ENCODE results near the gene TIMM9. TPM values are rescaled to one million over a fixed set of nuclear protein-coding genes. Genes with fewer than 3 reads are reported as not detected.

The TIMM9 gene
- total RNA-seq, 4 donors from 2014 or later = 9.7 to 158 (median 31.6) TPM

DNA sequence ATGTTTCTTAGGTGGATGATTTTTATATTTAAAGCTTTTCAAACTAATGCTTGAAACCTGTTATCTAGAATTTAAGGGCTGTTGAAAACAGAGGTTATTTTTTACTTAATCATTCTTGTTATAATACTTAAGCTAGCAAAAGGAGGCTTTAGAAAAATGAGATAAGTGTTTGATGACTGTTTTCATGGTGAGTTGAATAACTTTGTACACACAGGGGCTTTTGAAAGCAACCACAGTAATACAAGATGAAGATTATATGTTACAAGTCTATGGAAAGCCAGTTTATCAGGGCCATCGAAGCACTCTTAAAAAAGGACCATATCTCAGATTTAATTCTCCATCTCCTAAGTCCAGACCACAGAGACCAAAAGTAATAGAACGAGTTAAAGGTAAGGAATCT lies 33.4 kb upstream of the TIMM9 start:
- DNase-seq = no peak
- no peaks in the 10 kb centered on the region for H3K9me3 ChIP-seq
- TF ChIP-seq EP300 (IDR thresholded peaks at IDR 0.05; ENCODE audit: low read depth) = no peak
- no peak for TF ChIP-seq POLR2A (IDR thresholded peaks at IDR 0.05)
- no peak for TF ChIP-seq POLR2AphosphoS5 (IDR thresholded peaks at IDR 0.05)
- TF ChIP-seq CTCF (IDR thresholded peaks at IDR 0.05) = no peak
- intact Hi-C loops (cut with DNase I; ENCODE audit: low total_unique reads) (no loop called here), in situ Hi-C loops (cut with MboI; ENCODE audit: low pct_ligation_motif_present in 1 of 4, low pct_unique_long_range_greater_than_20kb in 1 of 4, low sequenced_read_pairs in 3 of 4) (no loop called here)
- no peak overlapping the region for H3K27ac ChIP-seq
- WGBS, 2 donors (ENCODE audit: low coverage in 1 of 2) = 92 to 98% methylated on average over 2 of the region's 2 CpGs
- no peak overlapping the region for H3K4me3 ChIP-seq
- H3K36me3 ChIP-seq = peaks cover 0 to 53% (median 14%) of the 10 kb centered on the region in 4 donors
- no peaks in the 10 kb centered on the region for H3K4me1 ChIP-seq
- H3K27me3 ChIP-seq = no peaks in the 10 kb centered on the region

GRCh38 chr14:58455593-58456265 lies 28.4 kb upstream of the TIMM9 start:
- no peak for DNase-seq
- TF ChIP-seq CTCF (IDR thresholded peaks at IDR 0.05) (no peak), POLR2A (IDR thresholded peaks at IDR 0.05) (no peak), POLR2AphosphoS5 (IDR thresholded peaks at IDR 0.05) (no peak), EP300 (IDR thresholded peaks at IDR 0.05; ENCODE audit: low read depth) (no peak)
- no peaks in the 10 kb centered on the region for H3K27me3 ChIP-seq
- in situ Hi-C loops (cut with MboI; ENCODE audit: low pct_ligation_motif_present in 1 of 4, low pct_unique_long_range_greater_than_20kb in 1 of 4, low sequenced_read_pairs in 3 of 4) (no loop called here), intact Hi-C loops (cut with DNase I; ENCODE audit: low total_unique reads) (no loop called here)
- H3K36me3 ChIP-seq = peaks cover 0 to 66% (median 13%) of the 10 kb centered on the region in 4 donors
- no peaks in the 10 kb centered on the region for H3K4me1 ChIP-seq
- WGBS, 2 donors (ENCODE audit: low coverage in 1 of 2) = 79 to 87% methylated on average over 3 to 9 of the region's 9 CpGs
- H3K9me3 ChIP-seq = no peaks in the 10 kb centered on the region
- no peak overlapping the region for H3K4me3 ChIP-seq
- H3K27ac ChIP-seq = no peak overlapping the region

DNA sequence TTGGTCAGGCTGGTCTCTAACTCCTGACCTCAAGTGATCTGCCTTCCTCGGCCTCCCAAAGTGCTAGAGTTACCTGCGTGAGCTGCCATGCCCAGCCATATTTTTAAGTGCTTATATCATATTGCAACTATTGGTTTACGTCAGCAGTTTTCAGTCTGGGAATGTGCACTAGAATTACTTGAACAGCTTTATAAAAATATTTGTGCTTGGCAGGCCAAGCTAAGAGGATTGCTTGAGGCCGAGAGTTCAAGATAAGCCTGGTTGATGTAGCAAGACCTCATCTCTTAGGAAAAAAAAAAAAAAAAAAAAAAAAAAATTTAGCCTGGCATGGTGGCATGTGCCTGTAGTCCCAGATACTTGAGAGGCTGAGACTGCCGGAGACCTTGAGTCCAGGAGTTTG lies 17.3 kb upstream of the TIMM9 start:
- in situ Hi-C loops (cut with MboI; ENCODE audit: low pct_ligation_motif_present in 1 of 4, low pct_unique_long_range_greater_than_20kb in 1 of 4, low sequenced_read_pairs in 3 of 4) (no loop called here), intact Hi-C loops (cut with DNase I; ENCODE audit: low total_unique reads) (no loop called here)
- no peak overlapping the region for H3K27ac ChIP-seq
- 81 to 100% methylated on average over 1 to 5 of the region's 5 CpGs for WGBS, 2 donors (ENCODE audit: low coverage in 1 of 2)
- TF ChIP-seq POLR2A (IDR thresholded peaks at IDR 0.05) = no peak
- no peak for TF ChIP-seq EP300 (IDR thresholded peaks at IDR 0.05; ENCODE audit: low read depth)
- TF ChIP-seq POLR2AphosphoS5 (IDR thresholded peaks at IDR 0.05) = no peak
- no peak for TF ChIP-seq CTCF (IDR thresholded peaks at IDR 0.05)
- H3K4me1 ChIP-seq = no peaks in the 10 kb centered on the region
- no peaks in the 10 kb centered on the region for H3K27me3 ChIP-seq
- peaks cover 0 to 38% (median 12%) of the 10 kb centered on the region in 4 donors for H3K36me3 ChIP-seq
- H3K9me3 ChIP-seq = no peaks in the 10 kb centered on the region
- DNase-seq = no peak
- no peak overlapping the region for H3K4me3 ChIP-seq

- intact Hi-C loops (cut with DNase I; ENCODE audit: low total_unique reads) = no loop called here
- Histone ChIP-seq H3K36me3 (peaks cover 0 to 35% (median 8%) of the 10 kb centered on the region in 4 donors), H3K27ac (no peak overlapping the region), H3K9me3 (no peaks in the 10 kb centered on the region), H3K4me3 (no peak overlapping the region), H3K4me1 (no peaks in the 10 kb centered on the region), H3K27me3 (no peaks in the 10 kb centered on the region)
- TF ChIP-seq POLR2A (IDR thresholded peaks at IDR 0.05) = no peak
- no peak for TF ChIP-seq EP300 (IDR thresholded peaks at IDR 0.05; ENCODE audit: low read depth)
- no peak for TF ChIP-seq CTCF (IDR thresholded peaks at IDR 0.05)
- TF ChIP-seq POLR2AphosphoS5 (IDR thresholded peaks at IDR 0.05) = no peak
- in situ Hi-C loops (cut with MboI; ENCODE audit: low pct_ligation_motif_present in 1 of 4, low pct_unique_long_range_greater_than_20kb in 1 of 4, low sequenced_read_pairs in 3 of 4) = no loop called here
- no peak for DNase-seq
- WGBS, 2 donors (ENCODE audit: low coverage in 1 of 2) = 85 to 100% methylated on average over 5 of the region's 5 CpGs
Measured at GRCh38 chr14:58439476-58439875, 12.1 kb upstream of the TIMM9 start.

Measured in transverse colon (tissue), 4 donors.